DND-41 (cell line): ENCODE data around the gene HSD17B7.
"Not testable (repeated sequence)": the region's sequence is repeated elsewhere in the genome, so short reads cannot be mapped to it uniquely, and the experiment has no call there.

Experiments
- ATAC-seq: fragments of 200-7000 bp; cut with Tn5 transposase; 3 replicates; pipeline ENCODE4 v1.9.1; 2021; ENCODE audit warnings: low read depth; ENCODE audit not compliant: insufficient read depth
- DNase-seq: peaks from one replicate; pipeline ENCODE4 v3.0.0-alpha.2; 2020
- H2AFZ ChIP-seq: 2 replicates; pipeline ENCODE4 v1.6.0; 2012; ENCODE audit warnings: low read depth, low read length
- H3K27ac ChIP-seq: 2 replicates; pipeline ENCODE4 v1.5.1; 2012; ENCODE audit warnings: low read length, inconsistent platforms
- H3K27me3 ChIP-seq: fragments of 200-600 bp; sonication (generic); 2 replicates; pipeline ENCODE4 v1.6.0; 2012; ENCODE audit warnings: low read length, mild to moderate bottlenecking, inconsistent platforms; ENCODE audit not compliant: insufficient read depth, poor library complexity
- H3K36me3 ChIP-seq: 2 replicates; pipeline ENCODE4 v1.5.1; 2012; ENCODE audit warnings: low read length, inconsistent platforms; ENCODE audit not compliant: insufficient read depth
- H3K4me1 ChIP-seq: 2 replicates; pipeline ENCODE4 v1.5.1; 2012; ENCODE audit warnings: mild to moderate bottlenecking, low read length; ENCODE audit not compliant: insufficient read depth
- H3K4me2 ChIP-seq: 2 replicates; pipeline ENCODE4 v1.6.0; 2012; ENCODE audit warnings: mild to moderate bottlenecking, moderate library complexity, low read length, inconsistent platforms; ENCODE audit not compliant: insufficient read depth
- H3K4me3 ChIP-seq, 2 experiments: fragments of 200-600 bp in 1 of 2; shearing (Covaris generic) in 1 of 2; 2 replicates each; pipeline ENCODE4 v1.5.1; 2012 to 2016; ENCODE audit warnings: inconsistent platforms in 2 of 2, low read length in 2 of 2, mild to moderate bottlenecking in 2 of 2, low read depth in 1 of 2, moderate library complexity in 1 of 2
- H3K79me2 ChIP-seq: 2 replicates; pipeline ENCODE4 v1.6.0; 2012; ENCODE audit warnings: low read length, inconsistent platforms; ENCODE audit not compliant: insufficient read depth
- H3K9ac ChIP-seq: 2 replicates; pipeline ENCODE4 v1.6.0; 2012; ENCODE audit warnings: low read depth, mild to moderate bottlenecking, inconsistent platforms, low read length, moderate library complexity
- H3K9me3 ChIP-seq: 2 replicates; pipeline ENCODE4 v1.5.1; 2012; ENCODE audit warnings: low read length, moderate library complexity, mild to moderate bottlenecking, inconsistent platforms; ENCODE audit not compliant: insufficient read depth, severe bottlenecking
- H4K20me1 ChIP-seq: 2 replicates; pipeline ENCODE4 v1.6.0; 2012; ENCODE audit warnings: low read length; ENCODE audit not compliant: insufficient read depth
- EZH2 ChIP-seq: IDR thresholded peaks from 3 replicates; pipeline ENCODE4 v1.6.1; 2012; ENCODE audit warnings: borderline replicate concordance, low read depth, mild to moderate bottlenecking, moderate library complexity, low read length, inconsistent platforms; ENCODE audit not compliant: severe bottlenecking
- TF ChIP-seq, protein P1 (sequence below): IDR thresholded peaks from 2 replicates; pipeline ENCODE4 v1.5.1; 2012; ENCODE audit warnings: borderline replicate concordance, low read length, moderate library complexity, mild to moderate bottlenecking; ENCODE audit not compliant: poor library complexity, severe bottlenecking; ENCODE audit errors: extremely low read depth

Gene HSD17B7

DNA sequence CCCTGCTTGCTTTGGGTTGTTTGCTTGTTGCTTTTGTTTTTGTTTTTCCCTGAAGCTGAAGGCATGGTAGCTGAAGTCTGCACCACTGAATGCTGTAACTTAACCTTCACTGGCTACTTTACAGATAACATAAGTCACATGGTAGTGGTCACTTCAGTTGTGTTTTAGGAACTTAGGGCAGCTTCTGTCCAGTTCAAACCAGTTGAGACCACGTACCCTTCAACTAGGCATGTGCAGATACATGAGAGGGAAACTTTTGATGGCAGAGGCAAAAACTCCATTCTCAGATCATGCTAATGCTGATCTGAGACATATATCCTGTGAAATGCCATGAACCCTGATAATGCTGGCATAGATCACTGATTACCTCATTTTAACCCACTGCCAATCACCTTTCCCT lies 28.2 kb downstream of the HSD17B7 start:
- H3K27ac ChIP-seq, H3K36me3 ChIP-seq, H2AFZ ChIP-seq, DNase-seq, H3K4me1 ChIP-seq, H4K20me1 ChIP-seq, H3K27me3 ChIP-seq, H3K9ac ChIP-seq, H3K9me3 ChIP-seq, H3K4me2 ChIP-seq, H3K4me3 ChIP-seq, ATAC-seq, H3K79me2 ChIP-seq: not testable (repeated sequence)

DNA sequence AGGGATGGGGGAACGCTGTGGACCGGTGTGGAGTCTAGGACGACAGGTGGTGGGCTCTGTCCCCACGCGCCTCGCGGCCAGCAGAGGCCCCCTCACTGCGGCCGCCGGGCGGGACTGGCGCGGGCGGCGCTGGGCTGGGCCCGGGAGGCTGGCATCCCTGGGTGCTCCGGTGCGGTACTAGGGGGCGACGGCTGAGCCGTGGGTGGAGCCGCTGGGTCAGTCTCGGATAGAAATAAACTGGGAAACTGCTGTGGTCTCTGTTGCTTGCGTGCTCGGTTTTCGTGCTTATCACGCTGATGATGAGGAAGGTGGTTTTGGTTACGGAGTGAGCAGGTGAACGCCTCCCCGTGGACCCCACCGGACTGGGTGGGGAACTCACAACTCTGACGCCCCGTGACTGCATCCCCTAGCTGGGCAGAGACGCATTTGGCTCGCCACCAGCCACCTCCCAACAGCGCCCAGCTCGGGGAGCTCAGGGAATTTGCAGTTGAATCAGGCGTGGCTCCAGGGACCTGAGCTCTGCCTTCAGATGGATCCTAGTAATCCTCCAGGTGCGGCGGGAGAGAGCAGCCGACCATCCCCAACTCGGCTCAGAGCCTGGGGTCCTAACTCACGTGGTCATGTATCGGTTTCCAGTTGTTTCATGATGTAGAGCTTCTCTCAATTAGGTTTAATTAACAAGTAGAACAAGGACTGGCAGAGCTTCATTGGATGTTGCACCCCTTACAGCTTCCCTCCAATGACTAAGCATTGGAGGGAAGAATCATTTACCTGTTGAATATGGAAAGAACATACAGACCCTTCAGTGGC lies 32.1 kb downstream of the HSD17B7 start:
- ATAC-seq, result no peak
- Histone ChIP-seq H3K36me3 (no peaks in the 10 kb centered on the region), H4K20me1 (no peaks in the 10 kb centered on the region), H3K9me3 (no peaks in the 10 kb centered on the region), H3K27me3 (no peaks in the 10 kb centered on the region), H3K27ac (no peak overlapping the region), H2AFZ (no peak overlapping the region), H3K79me2 (no peaks in the 10 kb centered on the region), H3K9ac (no peak overlapping the region), H3K4me3 (no peak overlapping the region), H3K4me2 (no peak overlapping the region), H3K4me1 (no peaks in the 10 kb centered on the region)
- TF ChIP-seq, protein P1, sequence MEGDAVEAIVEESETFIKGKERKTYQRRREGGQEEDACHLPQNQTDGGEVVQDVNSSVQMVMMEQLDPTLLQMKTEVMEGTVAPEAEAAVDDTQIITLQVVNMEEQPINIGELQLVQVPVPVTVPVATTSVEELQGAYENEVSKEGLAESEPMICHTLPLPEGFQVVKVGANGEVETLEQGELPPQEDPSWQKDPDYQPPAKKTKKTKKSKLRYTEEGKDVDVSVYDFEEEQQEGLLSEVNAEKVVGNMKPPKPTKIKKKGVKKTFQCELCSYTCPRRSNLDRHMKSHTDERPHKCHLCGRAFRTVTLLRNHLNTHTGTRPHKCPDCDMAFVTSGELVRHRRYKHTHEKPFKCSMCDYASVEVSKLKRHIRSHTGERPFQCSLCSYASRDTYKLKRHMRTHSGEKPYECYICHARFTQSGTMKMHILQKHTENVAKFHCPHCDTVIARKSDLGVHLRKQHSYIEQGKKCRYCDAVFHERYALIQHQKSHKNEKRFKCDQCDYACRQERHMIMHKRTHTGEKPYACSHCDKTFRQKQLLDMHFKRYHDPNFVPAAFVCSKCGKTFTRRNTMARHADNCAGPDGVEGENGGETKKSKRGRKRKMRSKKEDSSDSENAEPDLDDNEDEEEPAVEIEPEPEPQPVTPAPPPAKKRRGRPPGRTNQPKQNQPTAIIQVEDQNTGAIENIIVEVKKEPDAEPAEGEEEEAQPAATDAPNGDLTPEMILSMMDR, result no peak
- no peak for TF ChIP-seq EZH2
- DNase-seq, result no peak

- no peak overlapping the region for H3K4me2 ChIP-seq
- H3K9ac ChIP-seq, result no peak overlapping the region
- DNase-seq (no peak), ATAC-seq (no peak)
- H4K20me1 ChIP-seq, result no peaks in the 10 kb centered on the region
- no peaks in the 10 kb centered on the region for H3K4me1 ChIP-seq
- H2AFZ ChIP-seq, result no peak overlapping the region
- H3K4me3 ChIP-seq, result no peak overlapping the region
- TF ChIP-seq, protein P1, result no peak
- no peak for TF ChIP-seq EZH2
- no peak overlapping the region for H3K27ac ChIP-seq
- no peaks in the 10 kb centered on the region for H3K36me3 ChIP-seq
- no peaks in the 10 kb centered on the region for H3K79me2 ChIP-seq
- no peaks in the 10 kb centered on the region for H3K27me3 ChIP-seq
- H3K9me3 ChIP-seq, result no peaks in the 10 kb centered on the region
Measured at GRCh38 chr1:162823231-162823630, 32.7 kb downstream of the HSD17B7 start.

DNA sequence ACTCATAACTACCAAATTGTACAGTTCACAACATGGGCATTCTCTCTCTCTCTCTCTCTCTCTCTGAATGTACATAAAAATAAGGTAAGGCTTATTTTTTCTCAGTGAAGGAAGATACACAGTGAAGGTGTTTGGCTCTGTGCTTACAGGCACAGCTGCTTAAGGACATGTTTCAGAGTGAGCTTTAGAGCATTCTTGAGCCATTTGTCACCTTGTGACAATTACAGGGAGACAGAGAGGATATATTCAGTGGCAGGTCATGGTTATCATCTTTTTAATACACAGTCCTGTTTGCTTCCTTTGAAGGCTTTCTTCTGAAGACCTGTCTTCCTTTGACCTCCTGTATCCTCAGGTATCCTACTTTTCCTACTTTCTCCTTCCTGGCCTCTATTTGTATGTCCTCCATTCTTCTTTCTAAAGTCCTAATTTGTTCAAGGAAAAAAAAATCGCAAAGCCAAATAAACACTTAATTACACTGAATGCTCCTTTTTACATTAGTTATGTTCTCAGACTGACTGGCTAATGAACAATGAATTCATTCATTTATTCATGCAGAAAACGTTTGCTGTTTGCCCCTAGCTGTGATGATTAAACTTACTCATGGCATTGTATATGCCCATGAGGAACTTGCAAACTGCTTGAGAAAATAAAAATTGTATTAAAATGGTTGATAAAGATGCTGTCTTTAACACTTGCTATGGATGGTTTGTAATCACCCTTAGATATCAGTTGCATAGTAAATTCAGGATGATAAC lies 33.4 kb downstream of the HSD17B7 start:
- Histone ChIP-seq H3K4me2 (no peak overlapping the region), H3K27ac (no peak overlapping the region), H3K9ac (no peak overlapping the region), H4K20me1 (no peaks in the 10 kb centered on the region), H3K4me1 (no peaks in the 10 kb centered on the region), H3K36me3 (no peaks in the 10 kb centered on the region), H3K79me2 (no peaks in the 10 kb centered on the region), H2AFZ (no peak overlapping the region), H3K4me3 (no peak overlapping the region), H3K9me3 (no peaks in the 10 kb centered on the region), H3K27me3 (no peaks in the 10 kb centered on the region)
- DNase-seq (no peak), ATAC-seq (no peak)
- TF ChIP-seq, protein P1, result no peak
- TF ChIP-seq EZH2, result no peak
